Endometrium (tissue), 2 donors: ENCODE results near the gene SERHL2.
"Not testable (repeated sequence)": the region's sequence is repeated elsewhere in the genome, so short reads cannot be mapped to it uniquely, and the experiment has no call there.

Source experiments
- FAIRE-seq: peaks from 2 replicates; lab custom pipeline; 2012; peaks lifted over from hg19 to GRCh38; lab: Jason Lieb, UNC
- donor health status: control.
- donor health status: control.

Gene SERHL2, protein sequence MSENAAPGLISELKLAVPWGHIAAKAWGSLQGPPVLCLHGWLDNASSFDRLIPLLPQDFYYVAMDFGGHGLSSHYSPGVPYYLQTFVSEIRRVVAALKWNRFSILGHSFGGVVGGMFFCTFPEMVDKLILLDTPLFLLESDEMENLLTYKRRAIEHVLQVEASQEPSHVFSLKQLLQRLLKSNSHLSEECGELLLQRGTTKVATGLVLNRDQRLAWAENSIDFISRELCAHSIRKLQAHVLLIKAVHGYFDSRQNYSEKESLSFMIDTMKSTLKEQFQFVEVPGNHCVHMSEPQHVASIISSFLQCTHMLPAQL

DNA sequence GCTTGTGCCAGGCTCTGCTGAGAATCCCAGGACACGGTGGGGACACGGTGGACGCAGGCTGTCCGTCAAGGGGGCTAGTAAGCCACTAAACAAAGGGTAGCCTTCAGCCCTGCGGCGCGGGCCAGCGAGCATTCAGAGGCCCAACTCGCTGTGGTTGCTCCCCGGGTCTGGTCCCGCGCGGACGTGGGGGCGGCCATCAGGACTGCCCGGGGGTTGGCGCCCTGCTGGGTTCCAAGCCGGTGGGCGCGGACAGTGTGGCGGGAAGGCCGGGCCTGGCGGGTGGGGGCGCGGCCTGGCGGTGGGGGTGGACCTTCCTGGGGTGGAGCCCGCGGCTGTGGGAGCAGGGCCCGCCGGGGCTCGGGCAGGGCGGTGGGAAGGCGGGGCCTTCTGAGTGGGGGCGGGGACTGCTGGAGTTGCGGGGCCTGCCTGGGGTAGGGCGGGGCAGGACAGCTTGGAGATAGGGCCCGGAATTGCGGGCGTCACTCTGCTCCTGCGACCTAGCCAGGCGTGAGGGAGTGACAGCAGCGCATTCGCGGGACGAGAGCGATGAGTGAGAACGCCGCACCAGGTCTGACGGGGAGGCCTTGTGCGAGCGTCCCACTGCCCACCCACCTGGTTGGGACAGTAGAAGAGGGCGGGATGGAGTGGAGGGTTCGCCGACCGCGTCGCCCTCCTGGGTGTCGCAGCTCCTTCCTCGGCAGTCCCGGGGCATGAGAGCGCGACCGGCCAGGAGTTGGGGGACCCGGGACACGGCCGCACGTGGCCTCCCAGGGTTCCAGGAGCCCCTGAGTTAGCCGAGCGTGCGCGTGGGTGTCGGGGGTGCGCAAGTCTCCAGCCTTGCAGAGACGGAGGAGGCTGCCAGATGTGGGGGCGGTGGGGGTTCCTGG is at the start of gene SERHL2:
Gene SERHL2, plus strand, starts transcription at position 482 of the 887 bp plus-strand sequence. Its CDS starts 65 bp downstream, at position 547.
- FAIRE-seq = no peak

- FAIRE-seq = not testable (repeated sequence)
Measured at GRCh38 chr22:42508327-42508974, 45.3 kb upstream of the SERHL2 start.

GRCh38 chr22:42508975-42509364 is 44.8 kb upstream of the SERHL2 start:
- FAIRE-seq = not testable (repeated sequence)

DNA sequence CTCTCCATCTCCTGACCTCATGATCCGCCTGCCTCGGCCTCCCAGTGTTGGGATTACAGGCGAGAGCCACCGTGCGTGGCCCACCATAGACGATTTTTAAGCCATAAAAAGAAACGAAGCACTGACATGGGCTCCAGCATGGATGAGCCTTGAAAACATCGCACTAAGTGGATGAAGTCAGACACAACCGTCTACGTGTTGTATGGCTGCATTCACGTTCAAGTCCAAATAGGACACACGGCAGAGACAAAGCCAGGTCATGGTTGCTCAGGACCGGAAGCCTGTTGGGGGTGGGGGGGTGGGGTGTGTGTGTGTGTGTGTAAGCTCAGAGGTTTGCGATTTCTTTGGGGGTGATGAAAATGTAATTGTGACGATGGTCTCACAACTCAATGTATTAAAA is 44.2 kb upstream of the SERHL2 start:
- FAIRE-seq = no peak

DNA sequence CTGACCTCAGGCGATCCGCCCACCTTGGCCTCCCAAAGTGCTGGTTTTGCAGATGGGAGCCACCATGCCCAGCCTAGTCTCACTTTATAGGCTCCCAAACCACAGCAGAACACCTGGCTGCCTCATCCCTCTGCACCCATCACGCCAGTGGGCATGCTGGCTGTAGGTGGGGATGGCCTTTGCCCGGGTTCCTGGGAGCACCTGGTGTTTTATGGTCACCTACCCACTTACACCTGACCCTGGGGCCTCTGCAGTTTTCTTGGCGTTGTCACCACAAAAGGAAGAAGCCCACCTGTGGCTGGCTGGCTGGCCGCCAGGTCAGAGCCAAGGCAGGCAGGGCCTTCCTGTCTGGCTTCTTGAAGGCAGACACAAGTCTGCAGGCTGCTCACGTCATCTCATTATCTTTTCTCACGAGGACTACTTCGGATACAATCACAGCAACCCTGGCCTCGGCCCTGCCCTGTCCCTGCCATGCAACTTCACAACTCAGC is 42.3 kb upstream of the SERHL2 start:
- FAIRE-seq = no peak

DNA sequence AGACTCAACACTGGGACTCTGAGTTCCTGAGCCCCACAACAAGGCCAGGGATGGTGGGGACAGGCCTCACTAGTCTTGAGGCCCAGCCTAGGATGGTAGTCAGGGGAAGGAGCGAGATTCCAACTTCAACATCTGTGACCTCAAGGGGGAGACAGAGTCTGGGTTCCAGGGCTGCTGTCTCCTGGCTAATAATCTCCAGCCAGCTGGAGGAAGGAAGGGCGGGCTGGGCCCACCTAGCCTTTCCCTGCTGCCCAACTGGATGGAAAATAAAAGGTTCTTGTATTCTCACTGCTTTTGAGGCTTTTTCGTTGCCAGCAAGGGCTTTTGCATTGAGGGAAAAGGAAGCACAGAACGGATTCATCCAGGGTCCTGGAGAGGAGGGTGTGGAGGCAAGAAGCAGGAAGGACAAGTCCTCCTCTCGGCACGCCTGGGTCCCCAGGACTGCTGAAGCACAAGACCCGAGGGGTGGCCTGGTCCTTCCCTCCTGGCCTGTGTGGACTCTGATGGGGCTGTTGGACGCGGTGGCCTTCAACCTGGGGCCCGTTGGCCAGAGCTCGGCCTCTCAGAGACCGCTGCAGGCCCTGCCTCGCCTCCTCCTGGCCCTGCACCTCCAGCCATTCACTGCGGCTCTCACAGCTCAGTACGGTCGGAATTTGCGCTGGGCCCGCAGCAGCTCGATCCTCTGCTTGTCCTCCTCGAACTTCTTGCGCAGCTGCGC is 41.3 kb upstream of the SERHL2 start:
- not testable (repeated sequence) for FAIRE-seq

GRCh38 chr22:42514331-42514730 is 39.4 kb upstream of the SERHL2 start:
- not testable (repeated sequence) for FAIRE-seq

DNA sequence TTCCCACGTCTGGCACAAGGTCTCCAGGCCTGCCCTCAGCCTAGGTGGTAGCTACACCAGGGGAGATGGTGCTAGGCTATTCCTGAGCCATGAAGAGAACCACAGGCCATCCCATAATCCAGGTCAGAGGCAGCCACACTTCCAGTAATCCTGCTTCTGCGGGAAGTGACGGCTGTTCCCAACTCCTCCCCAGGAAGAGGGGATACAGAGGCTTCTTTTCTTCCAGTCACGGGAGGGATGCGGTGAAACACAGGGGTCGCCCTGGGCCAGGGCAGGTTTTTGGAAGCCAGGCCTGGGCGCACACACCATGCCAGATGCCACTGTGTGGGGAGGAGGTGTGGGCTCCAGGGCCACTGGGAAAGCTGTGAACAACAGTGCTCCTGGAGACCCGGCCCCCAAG is 38.5 kb upstream of the SERHL2 start:
- FAIRE-seq = not testable (repeated sequence)

- no peak for FAIRE-seq
Measured at GRCh38 chr22:42515896-42516295, 37.9 kb upstream of the SERHL2 start.

- FAIRE-seq = peak; percentile 26
Measured at GRCh38 chr22:42517103-42517502, 36.7 kb upstream of the SERHL2 start.

GRCh38 chr22:42518638-42519524 is 34.9 kb upstream of the SERHL2 start:
- not testable (repeated sequence) for FAIRE-seq

DNA sequence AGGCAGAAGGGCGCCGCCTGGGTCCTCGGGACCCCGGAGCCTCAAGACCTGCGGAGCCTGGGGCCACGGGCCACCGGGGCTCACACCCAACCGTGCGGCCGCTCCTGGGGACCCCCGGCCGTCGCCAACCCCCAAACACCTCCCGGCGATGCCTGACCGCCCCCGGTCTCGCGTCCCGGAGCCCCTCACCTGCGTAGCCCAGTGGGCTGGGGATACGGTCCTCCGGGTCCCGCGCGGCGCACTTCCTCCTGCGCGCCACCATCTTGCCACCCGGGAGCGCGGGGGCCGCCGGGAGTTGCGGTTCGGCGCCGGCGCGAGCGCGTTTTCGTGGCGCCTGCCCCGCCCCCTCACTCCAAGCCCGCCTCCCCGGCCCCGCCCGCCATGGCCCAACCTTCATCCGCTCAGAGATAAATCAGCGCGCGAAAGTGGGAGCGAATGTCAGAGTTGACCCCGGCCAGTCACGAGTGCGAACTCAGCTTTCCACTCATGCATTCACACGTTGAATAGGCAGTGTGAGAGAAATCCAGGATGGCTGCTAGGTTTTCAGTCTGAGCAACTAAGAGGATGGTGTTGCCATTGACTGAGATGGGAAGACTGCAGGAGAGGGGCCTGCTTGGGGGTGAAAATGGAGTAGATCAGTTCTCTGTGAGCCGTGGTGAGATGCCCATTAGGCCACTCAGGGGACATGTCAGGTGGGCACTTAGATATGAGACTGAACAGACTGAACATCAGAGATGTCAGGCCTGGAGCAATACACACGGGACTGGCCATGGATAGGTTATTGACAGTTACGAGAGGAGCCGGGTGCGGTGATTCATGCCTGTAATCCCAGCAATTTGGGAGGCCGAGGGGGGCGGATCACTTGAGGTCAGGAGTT is 34.0 kb upstream of the SERHL2 start, which contains the start of gene RRP7A:
Gene RRP7A, minus strand, starts transcription at position 272 of the 877 bp plus-strand sequence. Its CDS starts 10 bp downstream, at position 262.
- FAIRE-seq = no peak

DNA sequence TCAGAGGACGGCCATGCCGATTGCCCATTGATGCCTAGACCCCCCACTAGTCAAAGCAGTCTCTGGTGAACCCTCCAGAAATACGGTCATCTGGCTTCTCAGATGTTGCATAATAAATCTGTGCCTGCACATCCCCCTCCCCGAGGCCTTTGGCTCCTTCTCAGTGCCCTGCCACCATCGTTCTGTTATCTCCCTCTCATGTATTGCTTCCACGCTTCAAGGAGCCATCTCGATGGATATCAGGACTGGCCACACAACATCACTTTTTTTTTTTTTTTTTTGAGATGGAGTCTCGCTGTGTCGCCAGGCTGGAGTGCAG is 32.6 kb upstream of the SERHL2 start:
- FAIRE-seq = no peak

DNA sequence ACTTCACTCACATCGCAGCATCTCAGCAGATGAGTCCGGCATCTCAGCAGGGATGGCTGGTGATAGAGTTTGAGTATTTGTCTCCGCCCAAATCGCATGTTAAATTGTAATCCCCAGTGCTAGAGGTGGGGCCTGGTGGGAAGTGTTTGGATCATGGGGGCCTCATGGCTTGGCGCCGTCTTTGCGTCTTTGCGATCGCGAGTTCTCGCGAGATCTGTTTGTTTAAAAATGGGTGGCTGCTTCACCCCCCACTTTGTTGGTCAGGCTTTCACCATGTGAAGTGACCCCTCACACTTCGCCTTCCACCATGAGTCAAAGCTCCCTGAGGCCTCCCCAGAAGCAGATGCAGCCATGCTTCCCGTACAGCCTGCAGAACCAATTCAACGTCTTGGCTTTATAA is 31.2 kb upstream of the SERHL2 start:
- FAIRE-seq = no peak

DNA sequence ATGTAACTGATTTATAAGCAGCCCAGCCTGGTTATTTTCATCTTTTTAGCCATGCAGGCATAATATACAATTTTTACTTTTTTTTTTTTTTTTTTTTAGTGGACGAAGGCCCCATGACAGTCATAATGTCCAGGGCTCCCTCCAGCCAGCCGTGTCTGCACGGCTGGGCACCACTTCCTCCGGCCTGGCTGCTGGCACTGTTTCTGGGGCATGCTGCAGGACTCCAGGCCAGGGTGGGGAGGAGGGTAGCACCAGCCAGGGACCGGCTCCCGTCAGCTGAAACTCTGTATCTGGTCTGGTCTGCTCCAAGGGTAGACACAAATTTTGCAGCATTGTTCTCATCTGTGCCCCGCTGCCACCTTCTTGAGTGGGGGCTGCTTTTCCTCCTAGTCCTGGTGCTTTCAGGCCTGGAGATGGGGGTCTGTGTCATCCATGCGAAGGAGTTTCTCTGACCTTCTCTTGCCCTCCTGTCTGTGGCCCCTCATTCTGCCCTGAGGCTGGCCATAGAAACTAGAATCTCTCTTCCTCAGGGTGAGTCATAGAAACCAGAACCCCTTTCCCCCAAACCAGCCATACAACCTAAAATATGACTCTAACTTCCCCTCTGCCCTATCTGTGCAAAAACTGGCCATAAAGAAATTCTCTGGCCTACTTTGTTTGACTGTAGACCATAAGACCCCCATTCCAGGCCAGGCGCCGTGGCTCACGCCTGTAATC is 25.0 kb upstream of the SERHL2 start:
- FAIRE-seq = no peak

GRCh38 chr22:42529435-42529834 is 24.3 kb upstream of the SERHL2 start:
- not testable (repeated sequence) for FAIRE-seq

DNA sequence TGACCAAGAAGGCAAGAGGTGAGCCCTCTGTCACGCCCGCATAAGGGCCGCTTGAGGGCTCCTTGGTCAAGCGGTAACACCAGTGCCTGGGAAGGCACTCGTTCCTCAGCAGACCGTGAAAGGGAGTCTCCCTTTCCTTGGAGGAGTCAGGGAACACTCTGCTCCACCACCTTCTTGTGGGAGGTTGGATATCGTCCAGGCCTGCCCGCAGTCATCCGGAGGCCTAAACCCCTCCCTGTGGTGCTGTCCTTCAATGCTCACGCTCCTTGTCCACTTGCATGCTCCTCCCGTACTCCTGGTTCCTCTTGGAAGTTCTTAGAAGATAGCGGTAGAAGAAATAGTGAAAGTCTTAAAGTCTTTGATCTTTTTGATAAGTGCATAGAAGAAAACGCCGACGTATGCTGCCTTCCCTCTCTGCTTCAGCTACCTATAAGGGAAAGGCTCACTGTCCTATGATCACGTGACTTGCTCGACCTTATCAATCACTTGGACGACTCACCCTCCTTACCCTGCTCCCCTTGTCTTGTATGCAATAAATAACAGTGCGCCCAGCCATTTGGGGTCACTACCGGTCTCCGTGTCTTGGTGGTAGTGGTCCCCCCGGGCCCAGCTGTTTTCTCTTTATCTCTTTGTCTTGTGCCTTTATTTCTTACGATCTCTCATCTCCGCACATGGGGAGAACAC is 22.2 kb upstream of the SERHL2 start:
- FAIRE-seq = not testable (repeated sequence)

DNA sequence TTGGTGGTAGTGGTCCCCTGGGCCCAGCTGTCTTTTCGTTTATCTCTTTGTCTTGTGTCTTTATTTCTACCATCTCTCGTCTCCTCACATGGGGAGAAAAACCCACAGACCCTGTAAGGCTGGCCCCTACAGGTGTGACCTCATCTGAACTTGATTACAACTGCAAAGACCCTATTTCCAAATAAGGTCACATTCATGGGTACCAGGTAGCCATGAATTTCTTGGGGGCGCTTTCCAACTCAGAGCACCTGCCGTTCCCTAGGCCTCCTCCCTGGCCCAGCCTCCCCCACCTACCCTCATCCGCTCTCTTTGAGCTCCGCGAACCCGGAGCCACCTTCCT is 20.1 kb upstream of the SERHL2 start:
- FAIRE-seq = no peak
